HEK293 (cell line): Measurements from ENCODE around the gene NT5DC3.

Source experiments
- CTCF ChIA-PET: fragments of 350-600 bp; formaldehyde crosslinking; extraction: SDS; loops from one replicate; lab custom pipeline; 2021; ENCODE audit warnings: antibody characterized with exemption; lab: Yijun Ruan, JAX
- POLR2A ChIA-PET: fragments of 300-600 bp; formaldehyde crosslinking; extraction: SDS; loops from one replicate; lab custom pipeline; 2020; ENCODE audit warnings: antibody characterized with exemption, inconsistent platforms; lab: Yijun Ruan, JAX
- H3K27ac ChIP-seq: fragments of 200-500 bp; sonication (Bioruptor generic); 2 replicates; pipeline ENCODE4 v1.5.1; 2014; ENCODE audit warnings: low read depth, low read length, control low read depth, inconsistent platforms; ENCODE audit errors: extremely low read depth
- H3K36me3 ChIP-seq, 2 experiments: fragments of 200-500 bp in 1 of 2; sonication (Bioruptor generic) in 1 of 2; 1 replicate in 1 of 2; 2 replicates in 1 of 2; pipeline ENCODE4 v1.5.1; 2014 to 2017; ENCODE audit warnings: inconsistent platforms in 2 of 2, low read length in 2 of 2; ENCODE audit not compliant: control insufficient read depth in 2 of 2, insufficient read depth in 1 of 2
- H3K4me1 ChIP-seq: fragments of 200-500 bp; sonication (Bioruptor generic); 2 replicates; pipeline ENCODE4 v1.5.1; 2014; ENCODE audit warnings: mild to moderate bottlenecking, low read length, inconsistent platforms; ENCODE audit not compliant: control insufficient read depth, insufficient read depth
- H3K4me3 ChIP-seq: 2 replicates; pipeline ENCODE4 v1.5.1; 2011; ENCODE audit warnings: low read depth, mild to moderate bottlenecking, control low read depth, low read length, moderate library complexity
- H3K9me3 ChIP-seq: fragments of 200-500 bp; sonication (Bioruptor generic); 2 replicates; pipeline ENCODE4 v1.5.1; 2014; ENCODE audit warnings: low read depth, low read length, inconsistent platforms; ENCODE audit not compliant: control insufficient read depth, insufficient read depth
- FEZF1 ChIP-seq: fragments of 450-650 bp; formaldehyde crosslinking; IDR thresholded peaks from 2 replicates; pipeline ENCODE4 v1.5.1; 2016; ENCODE audit warnings: missing biosample characterization, missing genetic modification characterization
- HOXC10 ChIP-seq: sonication (generic); formaldehyde crosslinking; IDR thresholded peaks from 2 replicates; pipeline ENCODE4 v1.8.1; 2023; ENCODE audit warnings: mild to moderate bottlenecking, missing genetic modification reagents
- PRDM1 ChIP-seq: fragments of 450-650 bp; formaldehyde crosslinking; IDR thresholded peaks from 2 replicates; pipeline ENCODE4; 2016; ENCODE audit warnings: missing biosample characterization, missing genetic modification characterization
- SALL2 ChIP-seq: fragments of 450-650 bp; formaldehyde crosslinking; IDR thresholded peaks from 2 replicates; pipeline ENCODE4 v1.5.0; 2017; ENCODE audit warnings: missing biosample characterization, mild to moderate bottlenecking, missing genetic modification characterization, borderline replicate concordance
- YY1 ChIP-seq: fragments of 450-650 bp; formaldehyde crosslinking; IDR thresholded peaks from 2 replicates; pipeline ENCODE4 v1.5.1; 2018; ENCODE audit warnings: missing biosample characterization, missing genetic modification characterization
- ZBTB21 ChIP-seq: fragments of 450-650 bp; formaldehyde crosslinking; IDR thresholded peaks from 2 replicates; pipeline ENCODE4 v1.5.1; 2017; ENCODE audit warnings: missing biosample characterization, missing genetic modification characterization
- ZNF121 ChIP-seq: fragments of 450-650 bp; formaldehyde crosslinking; IDR thresholded peaks from 2 replicates; pipeline ENCODE4 v1.5.1; 2016; ENCODE audit warnings: missing biosample characterization, missing genetic modification characterization
- ZNF138 ChIP-seq: fragments of 450-650 bp; formaldehyde crosslinking; IDR thresholded peaks from 2 replicates; pipeline ENCODE4 v1.5.1; 2016; ENCODE audit warnings: missing biosample characterization, missing genetic modification characterization, borderline replicate concordance
- ZNF157 ChIP-seq: fragments of 450-650 bp; formaldehyde crosslinking; IDR thresholded peaks from 2 replicates; pipeline ENCODE4 v1.5.1; 2016; ENCODE audit warnings: missing biosample characterization, missing genetic modification characterization
- ZNF221 ChIP-seq: fragments of 450-650 bp; formaldehyde crosslinking; IDR thresholded peaks from 2 replicates; pipeline ENCODE4 v1.5.1; 2017; ENCODE audit warnings: missing biosample characterization, missing genetic modification characterization, borderline replicate concordance
- ZNF274 ChIP-seq, 2 experiments: fragments of 200-500 bp in 1 of 2; fragments of 450-650 bp in 1 of 2; sonication (Bioruptor generic) in 1 of 2; formaldehyde crosslinking in 1 of 2; IDR thresholded peaks; 2 replicates each; pipeline versions ENCODE4 v1.5.1 to v1.6.1; 2014 to 2016; ENCODE audit warnings: borderline replicate concordance in 1 of 2, inconsistent platforms in 1 of 2, low read length in 1 of 2, missing biosample characterization in 1 of 2, missing genetic modification characterization in 1 of 2
- ZNF341 ChIP-seq: fragments of 450-650 bp; formaldehyde crosslinking; IDR thresholded peaks from 2 replicates; pipeline ENCODE4; 2016; ENCODE audit warnings: low read depth, missing biosample characterization, missing genetic modification characterization
- ZNF501 ChIP-seq: fragments of 450-650 bp; formaldehyde crosslinking; IDR thresholded peaks from 2 replicates; pipeline ENCODE4 v1.5.1; 2016; ENCODE audit warnings: missing biosample characterization, missing genetic modification characterization
- ZNF514 ChIP-seq: fragments of 450-650 bp; formaldehyde crosslinking; IDR thresholded peaks from 2 replicates; pipeline ENCODE4 v1.5.1; 2016; ENCODE audit warnings: missing biosample characterization, missing genetic modification characterization
- ZNF560 ChIP-seq: fragments of 450-650 bp; formaldehyde crosslinking; IDR thresholded peaks from 2 replicates; pipeline ENCODE4 v1.5.1; 2017; ENCODE audit warnings: missing biosample characterization, missing genetic modification characterization, borderline replicate concordance
- ZNF677 ChIP-seq: fragments of 450-650 bp; IDR thresholded peaks from 2 replicates; pipeline ENCODE4 v1.5.0; 2018; ENCODE audit warnings: missing biosample characterization, mild to moderate bottlenecking, missing genetic modification characterization, moderate library complexity
- ZNF707 ChIP-seq: fragments of 450-650 bp; formaldehyde crosslinking; IDR thresholded peaks from 2 replicates; pipeline ENCODE4 v1.5.1; 2016; ENCODE audit warnings: missing biosample characterization, missing genetic modification characterization
- ZNF768 ChIP-seq: fragments of 450-650 bp; formaldehyde crosslinking; IDR thresholded peaks from 2 replicates; pipeline ENCODE4 v1.5.1; 2018; ENCODE audit warnings: missing biosample characterization, mild to moderate bottlenecking, missing genetic modification characterization
- TF ChIP-seq, protein P1 (sequence below): fragments of 450-650 bp; formaldehyde crosslinking; IDR thresholded peaks from 2 replicates; pipeline ENCODE4 v1.5.1; 2017; ENCODE audit warnings: missing biosample characterization, mild to moderate bottlenecking, missing genetic modification characterization, moderate library complexity
- TF ChIP-seq, protein P2 (sequence below): fragments of 450-650 bp; formaldehyde crosslinking; IDR thresholded peaks from 2 replicates; pipeline ENCODE4 v1.5.1; 2016; ENCODE audit warnings: missing biosample characterization, missing genetic modification characterization
- TF ChIP-seq, protein P3 (sequence below): fragments of 450-650 bp; formaldehyde crosslinking; IDR thresholded peaks from 2 replicates; pipeline ENCODE4 v1.5.1; 2016; ENCODE audit warnings: missing biosample characterization, missing genetic modification characterization
- TF ChIP-seq, protein P4 (sequence below): fragments of 450-650 bp; formaldehyde crosslinking; IDR thresholded peaks from 2 replicates; pipeline ENCODE4; 2016; ENCODE audit warnings: missing biosample characterization, missing genetic modification characterization
- TF ChIP-seq, protein P5 (sequence below): fragments of 450-650 bp; formaldehyde crosslinking; IDR thresholded peaks from 2 replicates; pipeline ENCODE4 v1.5.1; 2016; ENCODE audit warnings: missing biosample characterization, missing genetic modification characterization
- TF ChIP-seq, protein P6 (sequence below): fragments of 450-650 bp; formaldehyde crosslinking; IDR thresholded peaks from 2 replicates; pipeline ENCODE4 v1.5.1; 2016; ENCODE audit warnings: missing biosample characterization, missing genetic modification characterization

NT5DC3 gene

DNA sequence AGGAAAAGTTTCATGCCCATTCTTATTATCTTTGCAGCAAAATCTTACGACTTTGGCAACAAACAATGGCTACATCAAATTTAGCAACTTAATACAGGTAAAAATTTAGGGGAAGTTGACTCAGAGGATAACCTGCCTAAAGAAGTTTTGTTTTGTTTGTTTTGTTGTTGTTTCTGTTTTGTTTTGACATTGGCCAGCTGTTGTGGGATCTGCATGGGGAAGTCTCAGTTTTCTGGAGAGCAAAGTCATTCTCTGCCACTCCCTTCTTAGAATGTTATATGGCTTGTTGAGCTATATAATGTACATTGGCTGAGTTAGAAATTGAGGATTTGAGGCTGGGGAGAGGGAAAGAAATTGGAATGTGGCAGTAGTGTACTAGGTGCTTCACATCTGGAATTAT, 109.5 kb downstream of the NT5DC3 start:
- H3K27ac ChIP-seq = no peak overlapping the region
- CTCF ChIA-PET = interaction anchor here (0.7 kb wide), 1 partner anchor 182 kb away, joined by 5 read pairs; no protein-coding TSS in a partner anchor
- no peaks in the 10 kb centered on the region for H3K36me3 ChIP-seq
- no peaks in the 10 kb centered on the region for H3K4me1 ChIP-seq
- no peaks in the 10 kb centered on the region; the same call in 1 of the 2 replicates for H3K9me3 ChIP-seq
- H3K4me3 ChIP-seq = no peak overlapping the region
- TF ChIP-seq, protein P1, sequence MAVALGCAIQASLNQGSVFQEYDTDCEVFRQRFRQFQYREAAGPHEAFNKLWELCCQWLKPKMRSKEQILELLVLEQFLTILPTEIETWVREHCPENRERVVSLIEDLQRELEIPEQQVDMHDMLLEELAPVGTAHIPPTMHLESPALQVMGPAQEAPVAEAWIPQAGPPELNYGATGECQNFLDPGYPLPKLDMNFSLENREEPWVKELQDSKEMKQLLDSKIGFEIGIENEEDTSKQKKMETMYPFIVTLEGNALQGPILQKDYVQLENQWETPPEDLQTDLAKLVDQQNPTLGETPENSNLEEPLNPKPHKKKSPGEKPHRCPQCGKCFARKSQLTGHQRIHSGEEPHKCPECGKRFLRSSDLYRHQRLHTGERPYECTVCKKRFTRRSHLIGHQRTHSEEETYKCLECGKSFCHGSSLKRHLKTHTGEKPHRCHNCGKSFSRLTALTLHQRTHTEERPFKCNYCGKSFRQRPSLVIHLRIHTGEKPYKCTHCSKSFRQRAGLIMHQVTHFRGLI = no peak
- TF ChIP-seq, protein P2, sequence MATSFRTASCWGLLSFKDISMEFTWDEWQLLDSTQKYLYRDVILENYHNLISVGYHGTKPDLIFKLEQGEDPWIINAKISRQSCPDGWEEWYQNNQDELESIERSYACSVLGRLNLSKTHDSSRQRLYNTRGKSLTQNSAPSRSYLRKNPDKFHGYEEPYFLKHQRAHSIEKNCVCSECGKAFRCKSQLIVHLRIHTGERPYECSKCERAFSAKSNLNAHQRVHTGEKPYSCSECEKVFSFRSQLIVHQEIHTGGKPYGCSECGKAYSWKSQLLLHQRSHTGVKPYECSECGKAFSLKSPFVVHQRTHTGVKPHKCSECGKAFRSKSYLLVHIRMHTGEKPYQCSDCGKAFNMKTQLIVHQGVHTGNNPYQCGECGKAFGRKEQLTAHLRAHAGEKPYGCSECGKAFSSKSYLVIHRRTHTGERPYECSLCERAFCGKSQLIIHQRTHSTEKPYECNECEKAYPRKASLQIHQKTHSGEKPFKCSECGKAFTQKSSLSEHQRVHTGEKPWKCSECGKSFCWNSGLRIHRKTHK = no peak
- TF ChIP-seq ZNF560 (tag by site-specific recombination) = no peak
- no peak for TF ChIP-seq ZNF707 (tag by site-specific recombination)
- no peak for TF ChIP-seq ZBTB21
- TF ChIP-seq HOXC10 = no peak
- no peak for TF ChIP-seq PRDM1 (tag by site-specific recombination)
- TF ChIP-seq, protein P3, sequence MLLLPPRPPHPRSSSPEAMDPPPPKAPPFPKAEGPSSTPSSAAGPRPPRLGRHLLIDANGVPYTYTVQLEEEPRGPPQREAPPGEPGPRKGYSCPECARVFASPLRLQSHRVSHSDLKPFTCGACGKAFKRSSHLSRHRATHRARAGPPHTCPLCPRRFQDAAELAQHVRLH (tag by site-specific recombination) = no peak
- TF ChIP-seq, all 188 proteins: peak for 0
- POLR2A ChIA-PET = no interaction called here

DNA sequence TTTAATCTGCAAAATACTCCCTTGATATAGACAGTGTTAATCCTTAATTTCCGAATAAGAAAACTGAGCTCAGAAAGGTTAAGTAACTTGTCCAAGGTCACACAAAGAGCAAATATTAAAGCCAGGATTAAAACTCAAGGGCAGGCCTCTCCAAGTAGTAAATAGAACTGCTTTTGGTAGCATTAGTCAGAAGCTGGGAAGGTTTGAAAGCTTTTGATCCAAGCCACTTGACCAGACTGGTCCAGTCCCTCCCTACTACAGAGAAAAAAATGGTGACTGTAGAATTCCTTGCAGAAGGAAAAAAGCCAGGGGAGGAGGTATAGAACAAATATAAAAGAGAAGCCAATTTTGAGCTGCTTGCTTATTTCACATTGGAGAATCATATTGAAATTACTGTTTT, 111.5 kb downstream of the NT5DC3 start:
- no peak overlapping the region for H3K4me3 ChIP-seq
- ChIA-PET POLR2A (no interaction called here), CTCF (interaction anchor here (0.7 to 1.3 kb wide), 2 partner anchors 8 to 13 kb away, joined by 4 to 6 read pairs; no protein-coding TSS in a partner anchor)
- H3K9me3 ChIP-seq = no peaks in the 10 kb centered on the region; the same call in 1 of the 2 replicates
- no peak overlapping the region for H3K27ac ChIP-seq
- H3K4me1 ChIP-seq = no peaks in the 10 kb centered on the region
- no peaks in the 10 kb centered on the region for H3K36me3 ChIP-seq
- TF ChIP-seq FEZF1 (no peak), ZNF221 (tag by site-specific recombination) (no peak), SALL2 (tag by site-specific recombination) (no peak), ZNF514 (tag by site-specific recombination) (no peak), ZNF157 (no peak), ZNF341 (tag by site-specific recombination) (no peak), YY1 (tag by site-specific recombination) (no peak), ZNF121 (no peak), ZNF677 (tag by site-specific recombination) (no peak), ZNF768 (no peak), ZNF274 (IDR thresholded peaks at IDR 0.05; ENCODE audit: low read length) (no peak), ZNF274 (tag by site-specific recombination; IDR thresholded peaks at IDR 0.05; ENCODE audit: borderline replicate concordance) (no peak), ZNF138 (tag by site-specific recombination) (no peak), ZNF501 (no peak)
- TF ChIP-seq, protein P1 = no peak
- TF ChIP-seq, protein P4, sequence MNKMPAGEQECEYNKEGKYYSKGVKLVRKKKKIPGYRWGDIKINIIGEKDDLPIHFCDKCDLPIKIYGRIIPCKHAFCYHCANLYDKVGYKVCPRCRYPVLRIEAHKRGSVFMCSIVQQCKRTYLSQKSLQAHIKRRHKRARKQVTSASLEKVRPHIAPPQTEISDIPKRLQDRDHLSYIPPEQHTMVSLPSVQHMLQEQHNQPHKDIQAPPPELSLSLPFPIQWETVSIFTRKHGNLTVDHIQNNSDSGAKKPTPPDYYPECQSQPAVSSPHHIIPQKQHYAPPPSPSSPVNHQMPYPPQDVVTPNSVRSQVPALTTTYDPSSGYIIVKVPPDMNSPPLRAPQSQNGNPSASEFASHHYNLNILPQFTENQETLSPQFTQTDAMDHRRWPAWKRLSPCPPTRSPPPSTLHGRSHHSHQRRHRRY (tag by site-specific recombination) = no peak
- TF ChIP-seq, protein P5, sequence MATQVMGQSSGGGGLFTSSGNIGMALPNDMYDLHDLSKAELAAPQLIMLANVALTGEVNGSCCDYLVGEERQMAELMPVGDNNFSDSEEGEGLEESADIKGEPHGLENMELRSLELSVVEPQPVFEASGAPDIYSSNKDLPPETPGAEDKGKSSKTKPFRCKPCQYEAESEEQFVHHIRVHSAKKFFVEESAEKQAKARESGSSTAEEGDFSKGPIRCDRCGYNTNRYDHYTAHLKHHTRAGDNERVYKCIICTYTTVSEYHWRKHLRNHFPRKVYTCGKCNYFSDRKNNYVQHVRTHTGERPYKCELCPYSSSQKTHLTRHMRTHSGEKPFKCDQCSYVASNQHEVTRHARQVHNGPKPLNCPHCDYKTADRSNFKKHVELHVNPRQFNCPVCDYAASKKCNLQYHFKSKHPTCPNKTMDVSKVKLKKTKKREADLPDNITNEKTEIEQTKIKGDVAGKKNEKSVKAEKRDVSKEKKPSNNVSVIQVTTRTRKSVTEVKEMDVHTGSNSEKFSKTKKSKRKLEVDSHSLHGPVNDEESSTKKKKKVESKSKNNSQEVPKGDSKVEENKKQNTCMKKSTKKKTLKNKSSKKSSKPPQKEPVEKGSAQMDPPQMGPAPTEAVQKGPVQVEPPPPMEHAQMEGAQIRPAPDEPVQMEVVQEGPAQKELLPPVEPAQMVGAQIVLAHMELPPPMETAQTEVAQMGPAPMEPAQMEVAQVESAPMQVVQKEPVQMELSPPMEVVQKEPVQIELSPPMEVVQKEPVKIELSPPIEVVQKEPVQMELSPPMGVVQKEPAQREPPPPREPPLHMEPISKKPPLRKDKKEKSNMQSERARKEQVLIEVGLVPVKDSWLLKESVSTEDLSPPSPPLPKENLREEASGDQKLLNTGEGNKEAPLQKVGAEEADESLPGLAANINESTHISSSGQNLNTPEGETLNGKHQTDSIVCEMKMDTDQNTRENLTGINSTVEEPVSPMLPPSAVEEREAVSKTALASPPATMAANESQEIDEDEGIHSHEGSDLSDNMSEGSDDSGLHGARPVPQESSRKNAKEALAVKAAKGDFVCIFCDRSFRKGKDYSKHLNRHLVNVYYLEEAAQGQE (tag by site-specific recombination) = no peak
- TF ChIP-seq, protein P6, sequence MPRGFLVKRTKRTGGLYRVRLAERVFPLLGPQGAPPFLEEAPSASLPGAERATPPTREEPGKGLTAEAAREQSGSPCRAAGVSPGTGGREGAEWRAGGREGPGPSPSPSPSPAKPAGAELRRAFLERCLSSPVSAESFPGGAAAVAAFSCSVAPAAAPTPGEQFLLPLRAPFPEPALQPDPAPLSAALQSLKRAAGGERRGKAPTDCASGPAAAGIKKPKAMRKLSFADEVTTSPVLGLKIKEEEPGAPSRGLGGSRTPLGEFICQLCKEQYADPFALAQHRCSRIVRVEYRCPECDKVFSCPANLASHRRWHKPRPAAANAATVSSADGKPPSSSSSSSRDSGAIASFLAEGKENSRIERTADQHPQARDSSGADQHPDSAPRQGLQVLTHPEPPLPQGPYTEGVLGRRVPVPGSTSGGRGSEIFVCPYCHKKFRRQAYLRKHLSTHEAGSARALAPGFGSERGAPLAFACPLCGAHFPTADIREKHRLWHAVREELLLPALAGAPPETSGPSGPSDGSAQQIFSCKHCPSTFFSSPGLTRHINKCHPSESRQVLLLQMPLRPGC (tag by site-specific recombination) = no peak
